HG03457 (cell line): Measurements from ENCODE around the gene ZGPAT.

ENCODE experiments used
- ATAC-seq: cut with Tn5 transposase; IDR thresholded peaks from one replicate; pipeline ENCODE4 v1.9.1; 2021; ENCODE audit warnings: moderate number of reproducible peaks; ENCODE audit not compliant: unreplicated experiment

Gene ZGPAT

GRCh38 chr20:63732118-63733095 is 24.6 kb downstream of the ZGPAT start:
- no peak for ATAC-seq

GRCh38 chr20:63733117-63733516 is 25.3 kb downstream of the ZGPAT start:
- ATAC-seq = no peak

- ATAC-seq = no peak
Measured at GRCh38 chr20:63733579-63734081, 25.8 kb downstream of the ZGPAT start.

GRCh38 chr20:63734111-63734945 is 26.5 kb downstream of the ZGPAT start:
- no peak for ATAC-seq

GRCh38 chr20:63734946-63735858 is 27.4 kb downstream of the ZGPAT start:
- no peak for ATAC-seq

- ATAC-seq = no peak
Measured at GRCh38 chr20:63735859-63736718, 28.2 kb downstream of the ZGPAT start, which contains the start of gene LIME1. LIME1 (plus strand) TSS chr20:63736664; CDS start chr20:63737550, 886 bp downstream.

GRCh38 chr20:63736893-63737694 is 29.3 kb downstream of the ZGPAT start:
- ATAC-seq = no peak

- ATAC-seq = no peak
Measured at GRCh38 chr20:63737695-63737944, 29.8 kb downstream of the ZGPAT start.

GRCh38 chr20:63737945-63738686 is 30.3 kb downstream of the ZGPAT start:
- no peak for ATAC-seq

GRCh38 chr20:63738687-63739129 is 30.9 kb downstream of the ZGPAT start:
- no peak for ATAC-seq

GRCh38 chr20:63739130-63740069 is 31.6 kb downstream of the ZGPAT start, which contains the start of gene SLC2A4RG:
SLC2A4RG (plus strand) TSS chr20:63739776; CDS start chr20:63739913, 137 bp downstream.
- no peak for ATAC-seq

- ATAC-seq = no peak
Measured at GRCh38 chr20:63740070-63740626, 32.3 kb downstream of the ZGPAT start.

- no peak for ATAC-seq
Measured at GRCh38 chr20:63740627-63741353, 33.0 kb downstream of the ZGPAT start.

GRCh38 chr20:63741354-63741675 is 33.5 kb downstream of the ZGPAT start:
- no peak for ATAC-seq

GRCh38 chr20:63741676-63742380 is 34.0 kb downstream of the ZGPAT start:
- ATAC-seq = no peak
